Stimulated activated naive CD4-positive, alpha-beta T cell treated with Interleukin-2 at 50 U/mL for 16 hours (primary cell): ENCODE data around the gene KIAA1671.

Source experiments
- DNase-seq: peaks from one replicate; lab custom pipeline; 2025; lab: John Stamatoyannopoulos, UW

Gene KIAA1671

GRCh38 chr22:25092119-25092518, 139.6 kb downstream of the KIAA1671 start:
- DNase-seq: no peak

- no peak for DNase-seq
Measured at GRCh38 chr22:25094579-25094978, 142.1 kb downstream of the KIAA1671 start.

GRCh38 chr22:25095869-25096268, 143.4 kb downstream of the KIAA1671 start:
- no peak for DNase-seq

GRCh38 chr22:25096638-25097405, 144.3 kb downstream of the KIAA1671 start:
- no peak for DNase-seq

GRCh38 chr22:25098445-25099081, 146.0 kb downstream of the KIAA1671 start:
- no peak for DNase-seq

GRCh38 chr22:25099202-25099601, 146.7 kb downstream of the KIAA1671 start:
- DNase-seq: no peak

- no peak for DNase-seq
Measured at GRCh38 chr22:25100402-25100801, 147.9 kb downstream of the KIAA1671 start.

GRCh38 chr22:25100948-25101347, 148.4 kb downstream of the KIAA1671 start:
- DNase-seq: no peak

GRCh38 chr22:25101501-25101900, 149.0 kb downstream of the KIAA1671 start:
- no peak for DNase-seq

- DNase-seq: no peak
Measured at GRCh38 chr22:25101986-25102385, 149.5 kb downstream of the KIAA1671 start.

GRCh38 chr22:25102722-25103121, 150.2 kb downstream of the KIAA1671 start:
- no peak for DNase-seq

- no peak for DNase-seq
Measured at GRCh38 chr22:25104367-25104766, 151.9 kb downstream of the KIAA1671 start.

- no peak for DNase-seq
Measured at GRCh38 chr22:25105817-25106650, 153.5 kb downstream of the KIAA1671 start.

- DNase-seq: no peak
Measured at GRCh38 chr22:25109878-25110595, 157.5 kb downstream of the KIAA1671 start.

- no peak for DNase-seq
Measured at GRCh38 chr22:25110596-25110845, 158.0 kb downstream of the KIAA1671 start.

- peak; percentile 22 for DNase-seq
Measured at GRCh38 chr22:25110846-25111578, 158.5 kb downstream of the KIAA1671 start.

GRCh38 chr22:25111579-25112517, 159.3 kb downstream of the KIAA1671 start:
- no peak for DNase-seq

- DNase-seq: no peak
Measured at GRCh38 chr22:25112538-25113253, 160.2 kb downstream of the KIAA1671 start.

GRCh38 chr22:25113316-25113721, 160.8 kb downstream of the KIAA1671 start:
- DNase-seq: no peak
